Hematopoietic multipotent progenitor cell treated with erythropoietin and hydrocortisone succinate and interleukin-3 and kit ligand, for 17 days (in vitro differentiated cells): ENCODE measurements around the gene PLXND1.
"Not testable (repeated sequence)": the region's sequence is repeated elsewhere in the genome, so short reads cannot be mapped to it uniquely, and the experiment has no call there.

ENCODE experiments used
- DNase-seq: peaks from one replicate; pipeline ENCODE4 v3.0.0-alpha.2; 2015; ENCODE audit warnings: low spot score

The PLXND1 gene

GRCh38 chr3:129614435-129614834, 8.0 kb upstream of the PLXND1 start:
- DNase-seq, result no peak

GRCh38 chr3:129613367-129613740, 6.9 kb upstream of the PLXND1 start:
- DNase-seq, result no peak

- DNase-seq, result no peak
Observed at GRCh38 chr3:129612534-129613366, 6.3 kb upstream of the PLXND1 start.

- DNase-seq, result no peak
Observed at GRCh38 chr3:129611812-129612533, 5.5 kb upstream of the PLXND1 start.

GRCh38 chr3:129611446-129611800, 4.9 kb upstream of the PLXND1 start:
- no peak for DNase-seq

- DNase-seq, result not testable (repeated sequence)
Observed at GRCh38 chr3:129610794-129611445, 4.4 kb upstream of the PLXND1 start.

- no peak for DNase-seq
Observed at GRCh38 chr3:129610276-129610675, 3.8 kb upstream of the PLXND1 start.

- no peak for DNase-seq
Observed at GRCh38 chr3:129609591-129610182, 3.2 kb upstream of the PLXND1 start.

- no peak for DNase-seq
Observed at GRCh38 chr3:129608936-129609590, 2.6 kb upstream of the PLXND1 start.

GRCh38 chr3:129608087-129608935, 1.8 kb upstream of the PLXND1 start:
- no peak for DNase-seq

GRCh38 chr3:129607391-129608068, 1.1 kb upstream of the PLXND1 start:
- DNase-seq, result no peak

- DNase-seq, result no peak
Observed at GRCh38 chr3:129605922-129606635, 397 bp downstream of the PLXND1 start.

GRCh38 chr3:129605203-129605921, 1.1 kb downstream of the PLXND1 start:
- DNase-seq, result no peak

GRCh38 chr3:129604767-129605166, 1.7 kb downstream of the PLXND1 start:
- no peak for DNase-seq

GRCh38 chr3:129603991-129604749, 2.3 kb downstream of the PLXND1 start:
- DNase-seq, result no peak

- DNase-seq, result no peak
Observed at GRCh38 chr3:129603561-129603942, 2.9 kb downstream of the PLXND1 start.

GRCh38 chr3:129602730-129603560, 3.5 kb downstream of the PLXND1 start:
- no peak for DNase-seq

- no peak for DNase-seq
Observed at GRCh38 chr3:129602309-129602708, 4.2 kb downstream of the PLXND1 start.
